SK-N-SH treated with all-trans-retinoic acid at 6 μM for 48 hours (cell line): ENCODE results near the gene HIPK3.
"Not testable (repeated sequence)": the region's sequence is repeated elsewhere in the genome, so short reads cannot be mapped to it uniquely, and the experiment has no call there.

Experiments used
- ATAC-seq: fragments of 200-7000 bp; cut with Tn5 transposase; 3 replicates; pipeline ENCODE4 v1.9.1; 2020; ENCODE audit warnings: mild to moderate bottlenecking, moderate library complexity
- ARNTL ChIP-seq: fragments of 450-650 bp; formaldehyde crosslinking; IDR thresholded peaks from 2 replicates; pipeline ENCODE4 v1.5.0; 2020; ENCODE audit warnings: low read depth, mild to moderate bottlenecking, moderate library complexity, borderline replicate concordance
- ESRRG ChIP-seq: fragments of 250-450 bp; sonication (Bioruptor Pico); IDR thresholded peaks from 2 replicates; pipeline ENCODE4 v1.6.1; 2021; ENCODE audit warnings: mild to moderate bottlenecking
- GLIS3 ChIP-seq: fragments of 250-450 bp; sonication (Bioruptor Pico); IDR thresholded peaks from 2 replicates; pipeline ENCODE4 v1.5.0; 2020; ENCODE audit warnings: mild to moderate bottlenecking, moderate library complexity
- ISL1 ChIP-seq: fragments of 250-450 bp; sonication (Bioruptor Pico); IDR thresholded peaks from 2 replicates; pipeline ENCODE4 v2.1.2; 2022; ENCODE audit warnings: mild to moderate bottlenecking, moderate library complexity
- OSR1 ChIP-seq: fragments of 250-450 bp; sonication (Bioruptor Pico); IDR thresholded peaks from 2 replicates; pipeline ENCODE4 v1.8.0; 2022; ENCODE audit warnings: moderate library complexity, mild to moderate bottlenecking, inconsistent platforms
- PPARA ChIP-seq: fragments of 250-450 bp; sonication (Bioruptor Pico); IDR thresholded peaks from 2 replicates; pipeline ENCODE4 v1.5.0; 2020; ENCODE audit warnings: mild to moderate bottlenecking, borderline replicate concordance
- RARB ChIP-seq: fragments of 250-450 bp; sonication (Bioruptor Pico); IDR thresholded peaks from 2 replicates; pipeline ENCODE4 v1.8.0; 2021; ENCODE audit warnings: mild to moderate bottlenecking, moderate library complexity
- TCF4 ChIP-seq: fragments of 250-450 bp; sonication (Bioruptor Pico); IDR thresholded peaks from 2 replicates; pipeline ENCODE4 v1.8.0; 2021; ENCODE audit warnings: mild to moderate bottlenecking, moderate library complexity, borderline replicate concordance
- ZC3H10 ChIP-seq: fragments of 250-450 bp; sonication (Bioruptor Pico); IDR thresholded peaks from 2 replicates; pipeline ENCODE4 v1.5.1; 2021; ENCODE audit warnings: mild to moderate bottlenecking, moderate library complexity
- ZFP3 ChIP-seq: fragments of 250-450 bp; sonication (Bioruptor Pico); IDR thresholded peaks from 2 replicates; pipeline ENCODE4 v1.5.0; 2020; ENCODE audit warnings: mild to moderate bottlenecking, moderate library complexity
- ZFP30 ChIP-seq: fragments of 450-650 bp; formaldehyde crosslinking; IDR thresholded peaks from 2 replicates; pipeline ENCODE4 v1.5.0; 2022; ENCODE audit warnings: mild to moderate bottlenecking, moderate library complexity
- ZNF565 ChIP-seq: fragments of 450-650 bp; formaldehyde crosslinking; conservative IDR thresholded peaks from 2 replicates; pipeline ENCODE4 v1.5.0; 2020; ENCODE audit warnings: low read depth, mild to moderate bottlenecking, moderate library complexity
- ZNF70 ChIP-seq: fragments of 450-650 bp; formaldehyde crosslinking; IDR thresholded peaks from 2 replicates; pipeline ENCODE4 v1.5.0; 2020; ENCODE audit warnings: mild to moderate bottlenecking, moderate library complexity
- TF ChIP-seq, protein P1 (sequence below): fragments of 250-450 bp; sonication (Bioruptor Pico); IDR thresholded peaks from 2 replicates; pipeline ENCODE4 v1.8.0; 2021; ENCODE audit warnings: low read depth, mild to moderate bottlenecking, moderate library complexity, borderline replicate concordance
- TF ChIP-seq, protein P2 (sequence below): fragments of 250-450 bp; sonication (Bioruptor Pico); IDR thresholded peaks from 2 replicates; pipeline ENCODE4 v1.5.1; 2021; ENCODE audit warnings: mild to moderate bottlenecking, moderate library complexity
- TF ChIP-seq, protein P3 (sequence below): fragments of 250-450 bp; sonication (Bioruptor Pico); IDR thresholded peaks from 2 replicates; pipeline ENCODE4 v1.5.0; 2020; ENCODE audit warnings: mild to moderate bottlenecking, moderate library complexity
- TF ChIP-seq, protein P4 (sequence below): fragments of 250-450 bp; sonication (Bioruptor Pico); IDR thresholded peaks from 2 replicates; pipeline ENCODE4 v1.5.1; 2020; ENCODE audit warnings: low read depth, mild to moderate bottlenecking, moderate library complexity
- TF ChIP-seq, protein P5 (sequence below): fragments of 250-450 bp; sonication (Bioruptor Pico); IDR thresholded peaks from 2 replicates; pipeline ENCODE4 v1.8.0; 2020; ENCODE audit warnings: mild to moderate bottlenecking, moderate library complexity, borderline replicate concordance

Gene HIPK3

DNA sequence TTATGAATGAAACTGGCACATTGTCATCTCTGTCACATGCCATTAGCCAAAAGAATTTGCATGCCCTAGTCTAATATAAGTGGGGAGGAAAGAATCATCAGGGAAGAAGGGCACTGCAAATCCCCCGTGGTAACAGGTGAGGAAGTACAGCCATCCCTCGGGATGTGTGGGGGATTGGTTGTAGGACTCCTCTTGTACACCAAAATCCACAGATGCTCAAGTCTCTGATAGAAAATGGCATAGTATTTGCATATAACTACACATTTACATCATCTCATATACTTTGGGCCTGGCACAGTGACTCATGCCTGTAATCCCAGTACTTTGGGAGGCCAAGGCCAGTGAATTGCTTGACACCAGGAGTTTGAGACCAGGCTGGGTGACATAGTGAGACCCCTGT lies 109.7 kb downstream of the HIPK3 start (continued):
- TF ChIP-seq ZNF565: no peak
- TF ChIP-seq, all 23 proteins: peak for 0

DNA sequence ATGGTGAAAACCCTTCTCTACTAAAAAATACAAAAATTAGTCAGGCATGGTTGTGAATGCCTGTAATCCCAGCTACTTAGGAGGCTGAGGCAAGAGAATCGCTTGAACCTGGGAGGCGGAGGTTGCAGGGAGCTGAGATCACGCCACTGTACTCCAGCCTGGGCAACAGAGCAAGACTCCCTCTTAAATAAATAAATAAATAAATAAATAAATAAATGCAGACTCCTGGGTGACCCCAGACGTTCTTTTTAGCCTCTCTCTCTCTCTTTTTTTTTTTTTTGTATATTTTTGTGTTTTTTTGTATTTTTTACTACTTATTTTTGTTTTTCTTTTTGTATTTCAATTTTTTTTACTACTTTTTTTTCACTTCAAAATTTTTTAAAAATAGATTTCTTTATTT lies 111.3 kb downstream of the HIPK3 start:
- ATAC-seq: not testable (repeated sequence)

DNA sequence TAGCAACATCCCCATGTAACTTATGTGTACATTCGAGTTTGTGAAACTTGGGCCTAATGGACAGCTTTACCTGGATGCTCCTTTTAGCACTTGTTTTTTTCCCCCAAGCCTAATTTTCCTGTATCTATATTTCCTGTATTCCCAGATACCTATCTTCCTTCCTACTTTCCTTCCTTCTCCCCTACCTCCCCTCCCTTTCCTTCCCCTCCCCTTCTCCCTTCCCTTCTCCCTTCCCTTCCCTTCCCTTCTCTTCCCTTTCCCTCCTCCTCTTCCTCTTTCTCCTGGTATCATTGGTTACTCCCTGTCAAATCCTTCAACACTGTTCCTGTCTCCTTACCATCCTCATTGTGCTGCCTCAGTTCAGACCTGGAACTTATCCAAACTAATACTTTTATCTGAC lies 111.8 kb downstream of the HIPK3 start:
- ATAC-seq: no peak
- TF ChIP-seq, protein P1, sequence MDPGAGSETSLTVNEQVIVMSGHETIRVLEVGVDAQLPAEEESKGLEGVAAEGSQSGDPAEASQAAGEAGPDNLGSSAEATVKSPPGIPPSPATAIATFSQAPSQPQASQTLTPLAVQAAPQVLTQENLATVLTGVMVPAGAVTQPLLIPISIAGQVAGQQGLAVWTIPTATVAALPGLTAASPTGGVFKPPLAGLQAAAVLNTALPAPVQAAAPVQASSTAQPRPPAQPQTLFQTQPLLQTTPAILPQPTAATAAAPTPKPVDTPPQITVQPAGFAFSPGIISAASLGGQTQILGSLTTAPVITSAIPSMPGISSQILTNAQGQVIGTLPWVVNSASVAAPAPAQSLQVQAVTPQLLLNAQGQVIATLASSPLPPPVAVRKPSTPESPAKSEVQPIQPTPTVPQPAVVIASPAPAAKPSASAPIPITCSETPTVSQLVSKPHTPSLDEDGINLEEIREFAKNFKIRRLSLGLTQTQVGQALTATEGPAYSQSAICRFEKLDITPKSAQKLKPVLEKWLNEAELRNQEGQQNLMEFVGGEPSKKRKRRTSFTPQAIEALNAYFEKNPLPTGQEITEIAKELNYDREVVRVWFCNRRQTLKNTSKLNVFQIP (CRISPR knock-in tag): no peak
- TF ChIP-seq ARNTL (CRISPR knock-in tag) (no peak), TCF4 (no peak), GLIS3 (CRISPR knock-in tag) (no peak), OSR1 (CRISPR knock-in tag) (no peak), ZFP3 (CRISPR knock-in tag) (no peak), ISL1 (CRISPR knock-in tag) (no peak), ZC3H10 (CRISPR knock-in tag) (no peak), ESRRG (no peak)
- TF ChIP-seq, protein P2, sequence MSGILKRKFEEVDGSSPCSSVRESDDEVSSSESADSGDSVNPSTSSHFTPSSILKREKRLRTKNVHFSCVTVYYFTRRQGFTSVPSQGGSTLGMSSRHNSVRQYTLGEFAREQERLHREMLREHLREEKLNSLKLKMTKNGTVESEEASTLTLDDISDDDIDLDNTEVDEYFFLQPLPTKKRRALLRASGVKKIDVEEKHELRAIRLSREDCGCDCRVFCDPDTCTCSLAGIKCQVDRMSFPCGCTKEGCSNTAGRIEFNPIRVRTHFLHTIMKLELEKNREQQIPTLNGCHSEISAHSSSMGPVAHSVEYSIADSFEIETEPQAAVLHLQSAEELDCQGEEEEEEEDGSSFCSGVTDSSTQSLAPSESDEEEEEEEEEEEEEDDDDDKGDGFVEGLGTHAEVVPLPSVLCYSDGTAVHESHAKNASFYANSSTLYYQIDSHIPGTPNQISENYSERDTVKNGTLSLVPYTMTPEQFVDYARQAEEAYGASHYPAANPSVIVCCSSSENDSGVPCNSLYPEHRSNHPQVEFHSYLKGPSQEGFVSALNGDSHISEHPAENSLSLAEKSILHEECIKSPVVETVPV (CRISPR knock-in tag): no peak
- TF ChIP-seq, protein P3, sequence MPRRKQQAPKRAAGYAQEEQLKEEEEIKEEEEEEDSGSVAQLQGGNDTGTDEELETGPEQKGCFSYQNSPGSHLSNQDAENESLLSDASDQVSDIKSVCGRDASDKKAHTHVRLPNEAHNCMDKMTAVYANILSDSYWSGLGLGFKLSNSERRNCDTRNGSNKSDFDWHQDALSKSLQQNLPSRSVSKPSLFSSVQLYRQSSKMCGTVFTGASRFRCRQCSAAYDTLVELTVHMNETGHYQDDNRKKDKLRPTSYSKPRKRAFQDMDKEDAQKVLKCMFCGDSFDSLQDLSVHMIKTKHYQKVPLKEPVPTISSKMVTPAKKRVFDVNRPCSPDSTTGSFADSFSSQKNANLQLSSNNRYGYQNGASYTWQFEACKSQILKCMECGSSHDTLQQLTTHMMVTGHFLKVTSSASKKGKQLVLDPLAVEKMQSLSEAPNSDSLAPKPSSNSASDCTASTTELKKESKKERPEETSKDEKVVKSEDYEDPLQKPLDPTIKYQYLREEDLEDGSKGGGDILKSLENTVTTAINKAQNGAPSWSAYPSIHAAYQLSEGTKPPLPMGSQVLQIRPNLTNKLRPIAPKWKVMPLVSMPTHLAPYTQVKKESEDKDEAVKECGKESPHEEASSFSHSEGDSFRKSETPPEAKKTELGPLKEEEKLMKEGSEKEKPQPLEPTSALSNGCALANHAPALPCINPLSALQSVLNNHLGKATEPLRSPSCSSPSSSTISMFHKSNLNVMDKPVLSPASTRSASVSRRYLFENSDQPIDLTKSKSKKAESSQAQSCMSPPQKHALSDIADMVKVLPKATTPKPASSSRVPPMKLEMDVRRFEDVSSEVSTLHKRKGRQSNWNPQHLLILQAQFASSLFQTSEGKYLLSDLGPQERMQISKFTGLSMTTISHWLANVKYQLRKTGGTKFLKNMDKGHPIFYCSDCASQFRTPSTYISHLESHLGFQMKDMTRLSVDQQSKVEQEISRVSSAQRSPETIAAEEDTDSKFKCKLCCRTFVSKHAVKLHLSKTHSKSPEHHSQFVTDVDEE: no peak
- TF ChIP-seq, protein P4, sequence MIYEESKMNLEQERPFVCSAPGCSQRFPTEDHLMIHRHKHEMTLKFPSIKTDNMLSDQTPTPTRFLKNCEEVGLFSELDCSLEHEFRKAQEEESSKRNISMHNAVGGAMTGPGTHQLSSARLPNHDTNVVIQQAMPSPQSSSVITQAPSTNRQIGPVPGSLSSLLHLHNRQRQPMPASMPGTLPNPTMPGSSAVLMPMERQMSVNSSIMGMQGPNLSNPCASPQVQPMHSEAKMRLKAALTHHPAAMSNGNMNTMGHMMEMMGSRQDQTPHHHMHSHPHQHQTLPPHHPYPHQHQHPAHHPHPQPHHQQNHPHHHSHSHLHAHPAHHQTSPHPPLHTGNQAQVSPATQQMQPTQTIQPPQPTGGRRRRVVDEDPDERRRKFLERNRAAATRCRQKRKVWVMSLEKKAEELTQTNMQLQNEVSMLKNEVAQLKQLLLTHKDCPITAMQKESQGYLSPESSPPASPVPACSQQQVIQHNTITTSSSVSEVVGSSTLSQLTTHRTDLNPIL (CRISPR knock-in tag): no peak

DNA sequence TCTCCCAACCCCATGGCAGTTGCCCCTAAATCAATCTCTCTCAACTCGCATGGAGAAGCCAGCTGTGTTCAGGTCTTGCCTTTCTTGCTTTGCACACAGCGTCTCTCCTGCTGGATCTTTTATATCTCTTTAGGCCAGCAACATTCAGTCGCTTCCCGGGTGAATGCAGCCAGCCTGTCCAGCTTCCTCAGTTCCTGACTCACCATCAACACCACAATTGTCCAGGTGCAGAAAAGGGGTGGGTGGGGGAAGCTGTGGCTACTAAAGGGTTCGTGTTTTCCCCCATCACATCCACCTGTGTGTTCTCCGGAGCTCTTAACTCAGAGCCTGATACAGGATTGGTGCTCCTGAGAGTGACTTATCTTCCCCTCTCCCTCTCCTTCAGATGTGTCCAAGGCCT lies 116.5 kb downstream of the HIPK3 start:
- TF ChIP-seq RARB (no peak), PPARA (no peak), GLIS3 (CRISPR knock-in tag) (no peak), ZNF70 (CRISPR knock-in tag) (no peak), ZFP30 (CRISPR knock-in tag) (no peak), ISL1 (CRISPR knock-in tag) (no peak)
- TF ChIP-seq, protein P5, sequence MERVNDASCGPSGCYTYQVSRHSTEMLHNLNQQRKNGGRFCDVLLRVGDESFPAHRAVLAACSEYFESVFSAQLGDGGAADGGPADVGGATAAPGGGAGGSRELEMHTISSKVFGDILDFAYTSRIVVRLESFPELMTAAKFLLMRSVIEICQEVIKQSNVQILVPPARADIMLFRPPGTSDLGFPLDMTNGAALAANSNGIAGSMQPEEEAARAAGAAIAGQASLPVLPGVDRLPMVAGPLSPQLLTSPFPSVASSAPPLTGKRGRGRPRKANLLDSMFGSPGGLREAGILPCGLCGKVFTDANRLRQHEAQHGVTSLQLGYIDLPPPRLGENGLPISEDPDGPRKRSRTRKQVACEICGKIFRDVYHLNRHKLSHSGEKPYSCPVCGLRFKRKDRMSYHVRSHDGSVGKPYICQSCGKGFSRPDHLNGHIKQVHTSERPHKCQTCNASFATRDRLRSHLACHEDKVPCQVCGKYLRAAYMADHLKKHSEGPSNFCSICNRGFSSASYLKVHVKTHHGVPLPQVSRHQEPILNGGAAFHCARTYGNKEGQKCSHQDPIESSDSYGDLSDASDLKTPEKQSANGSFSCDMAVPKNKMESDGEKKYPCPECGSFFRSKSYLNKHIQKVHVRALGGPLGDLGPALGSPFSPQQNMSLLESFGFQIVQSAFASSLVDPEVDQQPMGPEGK (CRISPR knock-in tag): no peak
- TF ChIP-seq, protein P1 (CRISPR knock-in tag): no peak
- TF ChIP-seq, all 23 proteins: peak for 0
- no peak for ATAC-seq
